ENCODE data around the gene IGF2BP3. TPM values are rescaled to one million over a fixed set of nuclear protein-coding genes. Genes with fewer than 3 reads are reported as not detected.

IGF2BP3 gene
- total and polyA plus RNA-seq, 2 donors (not counting 3 experiments of a cell fraction or from before 2014, with no cell fraction given): 41.2 to 111 TPM

DNA sequence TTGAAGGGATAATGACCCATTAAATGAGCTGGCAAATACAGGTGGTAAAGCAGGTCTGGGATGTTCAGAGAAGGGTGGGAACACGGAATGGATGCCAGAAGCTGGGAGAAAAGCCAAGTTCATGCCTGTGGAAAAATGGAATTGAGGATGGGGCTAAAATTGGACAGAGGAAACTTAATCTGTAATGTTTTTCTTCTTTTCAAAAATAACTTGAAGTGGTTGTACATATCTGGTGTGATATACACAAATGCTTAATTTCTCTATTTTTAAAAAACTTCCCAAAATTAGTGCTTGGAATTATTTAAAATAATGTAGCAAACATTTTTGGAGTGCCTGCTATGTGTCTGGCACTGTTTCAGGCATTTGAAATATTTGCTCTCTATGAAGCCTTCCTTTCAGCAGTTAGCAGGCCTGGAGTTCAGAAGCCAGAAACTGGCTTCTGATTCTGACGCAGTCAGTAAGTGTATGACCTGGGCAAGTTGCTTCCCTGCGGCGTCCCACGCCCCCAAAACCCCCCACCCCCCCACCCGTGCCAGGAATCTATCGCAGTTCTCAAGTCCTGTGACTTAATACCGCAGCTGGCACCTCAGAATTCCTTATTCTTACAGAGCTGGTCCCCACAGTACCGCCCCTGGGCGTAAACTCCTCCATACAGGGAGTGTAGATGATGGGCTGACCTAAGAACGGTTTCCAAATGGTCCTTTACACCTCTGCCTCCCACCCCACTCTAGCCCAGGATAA lies 172.0 kb downstream of the IGF2BP3 start:
- H3K4me1 ChIP-seq (ENCODE audit: control insufficient read depth, extremely low read depth, insufficient read depth, low read length): peaks cover 11% of the 10 kb centered on the region
- no peaks in the 10 kb centered on the region for H3K36me3 ChIP-seq (ENCODE audit: control insufficient read depth in 2 of 2, extremely low read depth in 1 of 2, insufficient read depth in 2 of 2, low read length in 2 of 2)
- dilution Hi-C loops (cut with MboI; ENCODE audit: extremely low pct_ligation_motif_present, low sequenced_read_pairs) (loop anchor here (25.0 kb wide), 1 partner anchor 214 kb away; no protein-coding TSS in a partner anchor), intact Hi-C loops (cut with micrococcal nuclease) (loop anchor here (2.0 to 5.0 kb wide), 3 partner anchors 36 to 119 kb away; no protein-coding TSS in a partner anchor)
- H3K27me3 ChIP-seq (ENCODE audit: control insufficient read depth in 2 of 2, insufficient read depth in 2 of 2, low read length in 2 of 2): no peaks in the 10 kb centered on the region
- H4K20me1 ChIP-seq (replicated peaks; ENCODE audit: control insufficient read depth, extremely low read depth, insufficient read depth, low read length): no peaks in the 10 kb centered on the region
- peaks cover 30% of the 10 kb centered on the region for H3K79me2 ChIP-seq (ENCODE audit: control insufficient read depth, insufficient read depth, low read length)
- TF ChIP-seq POLR2A (IDR thresholded peaks at IDR 0.05; ENCODE audit: low read depth, low read length) (no peak), FOS (IDR thresholded peaks at IDR 0.05; ENCODE audit: borderline replicate concordance, insufficient read depth, low read length) (no peak), GATA2 (IDR thresholded peaks at IDR 0.05; ENCODE audit: insufficient read depth, insufficient read length, low read depth, low read length) (no peak), POLR2AphosphoS5 (IDR thresholded peaks at IDR 0.05; ENCODE audit: insufficient read depth, low read depth, low read length) (no peak), EZH2 (IDR thresholded peaks at IDR 0.05; ENCODE audit: borderline replicate concordance, low read depth, low read length, severe bottlenecking) (no peak), MYC (IDR thresholded peaks at IDR 0.05; ENCODE audit: low read depth, low read length) (no peak), JUN (IDR thresholded peaks at IDR 0.05; ENCODE audit: borderline replicate concordance, insufficient read depth, insufficient read length, low read depth) (no peak)
- TF ChIP-seq, protein P1, sequence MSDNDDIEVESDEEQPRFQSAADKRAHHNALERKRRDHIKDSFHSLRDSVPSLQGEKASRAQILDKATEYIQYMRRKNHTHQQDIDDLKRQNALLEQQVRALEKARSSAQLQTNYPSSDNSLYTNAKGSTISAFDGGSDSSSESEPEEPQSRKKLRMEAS (IDR thresholded peaks at IDR 0.05; ENCODE audit: insufficient read depth, insufficient read length): no peak
- TF ChIP-seq, protein P2, sequence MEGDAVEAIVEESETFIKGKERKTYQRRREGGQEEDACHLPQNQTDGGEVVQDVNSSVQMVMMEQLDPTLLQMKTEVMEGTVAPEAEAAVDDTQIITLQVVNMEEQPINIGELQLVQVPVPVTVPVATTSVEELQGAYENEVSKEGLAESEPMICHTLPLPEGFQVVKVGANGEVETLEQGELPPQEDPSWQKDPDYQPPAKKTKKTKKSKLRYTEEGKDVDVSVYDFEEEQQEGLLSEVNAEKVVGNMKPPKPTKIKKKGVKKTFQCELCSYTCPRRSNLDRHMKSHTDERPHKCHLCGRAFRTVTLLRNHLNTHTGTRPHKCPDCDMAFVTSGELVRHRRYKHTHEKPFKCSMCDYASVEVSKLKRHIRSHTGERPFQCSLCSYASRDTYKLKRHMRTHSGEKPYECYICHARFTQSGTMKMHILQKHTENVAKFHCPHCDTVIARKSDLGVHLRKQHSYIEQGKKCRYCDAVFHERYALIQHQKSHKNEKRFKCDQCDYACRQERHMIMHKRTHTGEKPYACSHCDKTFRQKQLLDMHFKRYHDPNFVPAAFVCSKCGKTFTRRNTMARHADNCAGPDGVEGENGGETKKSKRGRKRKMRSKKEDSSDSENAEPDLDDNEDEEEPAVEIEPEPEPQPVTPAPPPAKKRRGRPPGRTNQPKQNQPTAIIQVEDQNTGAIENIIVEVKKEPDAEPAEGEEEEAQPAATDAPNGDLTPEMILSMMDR (IDR thresholded peaks at IDR 0.05; ENCODE audit: extremely low read depth in 1 of 2, insufficient read depth in 1 of 2, low read depth in 1 of 2, low read length in 2 of 2): no peak
- H3K9ac ChIP-seq (replicated peaks; ENCODE audit: extremely low read depth, insufficient read depth, low read length): no peak overlapping the region
- peak overlapping the region; percentile 77 for H3K4me2 ChIP-seq (ENCODE audit: insufficient read depth, low read length)
- H3K9me1 ChIP-seq (replicated peaks; ENCODE audit: control insufficient read depth, extremely low read depth, insufficient read depth, low read length): no peaks in the 10 kb centered on the region
- ChIA-PET CTCF (interaction anchor here (1.0 to 2.1 kb wide), 6 partner anchors 25 to 165 kb away, joined by 3 to 7 read pairs (median 4); no protein-coding TSS in a partner anchor), POLR2A (no interaction called here)
- H2AFZ ChIP-seq (ENCODE audit: low read depth, low read length): peak overlapping the region; percentile 55
- FAIRE-seq (no peak), DNase-seq (ENCODE audit: low read depth, low spot score) (no peak)
- no peaks in the 10 kb centered on the region for H3K9me3 ChIP-seq (replicated peaks; ENCODE audit: control insufficient read depth, insufficient read depth, low read length)
- no peak overlapping the region for H3K27ac ChIP-seq (ENCODE audit: insufficient read depth, low read depth, low read length)
- no TSS peak for BruUV-seq (replicated peaks)
- peak overlapping the region in 1 of 3 experiments; percentile 30 for H3K4me3 ChIP-seq (replicated peaks in 1 of 3; ENCODE audit: insufficient read depth in 1 of 3, low read depth in 1 of 3, low read length in 3 of 3)

Measured in endothelial cell of umbilical vein (primary cell).